Dedifferentiated amniotic fluid mesenchymal stem cell (primary cell): ENCODE data around the gene PTPRG.

ENCODE experiments used
- DNase-seq: peaks from one replicate; pipeline ENCODE4 v3.0.0-alpha.2; 2016; ENCODE audit errors: extremely low spot score

PTPRG gene

DNA sequence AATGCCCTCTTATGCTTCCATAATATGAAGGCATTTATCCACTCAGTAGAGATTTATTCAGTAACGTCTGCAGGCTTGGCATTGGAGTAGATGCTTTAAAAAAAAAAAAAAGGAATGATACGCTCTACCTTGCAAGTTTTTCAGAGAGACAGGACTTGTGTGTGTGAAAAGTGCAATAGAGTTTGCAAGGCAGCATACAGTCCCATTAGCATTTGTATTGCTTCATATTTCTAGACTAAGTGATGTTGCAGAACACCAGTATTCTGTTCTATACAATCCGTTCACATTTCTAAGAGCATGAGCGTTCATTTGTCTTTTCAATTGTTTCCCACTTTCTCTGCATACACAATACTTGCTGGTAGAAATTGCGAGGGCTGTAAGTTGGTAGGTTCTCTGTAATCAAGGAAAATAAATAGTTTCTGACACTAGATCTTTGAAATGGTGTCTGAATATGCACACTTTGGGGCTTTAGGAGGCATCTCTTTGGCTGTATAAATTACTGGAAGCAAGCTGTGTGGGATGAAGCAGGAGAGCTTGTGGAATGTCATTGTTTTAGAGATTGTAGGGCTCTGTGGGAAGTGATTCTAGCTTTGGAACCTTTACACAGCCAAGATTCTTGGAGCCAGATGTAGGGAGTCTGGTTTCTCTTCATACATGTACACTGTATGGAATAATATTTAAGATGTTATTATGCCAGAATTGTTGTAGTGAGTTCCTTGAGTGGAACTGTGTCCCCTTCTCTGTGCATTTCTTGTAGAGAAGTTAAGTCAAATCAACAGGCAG is 549.3 kb downstream of the PTPRG start:
- DNase-seq: no peak

DNA sequence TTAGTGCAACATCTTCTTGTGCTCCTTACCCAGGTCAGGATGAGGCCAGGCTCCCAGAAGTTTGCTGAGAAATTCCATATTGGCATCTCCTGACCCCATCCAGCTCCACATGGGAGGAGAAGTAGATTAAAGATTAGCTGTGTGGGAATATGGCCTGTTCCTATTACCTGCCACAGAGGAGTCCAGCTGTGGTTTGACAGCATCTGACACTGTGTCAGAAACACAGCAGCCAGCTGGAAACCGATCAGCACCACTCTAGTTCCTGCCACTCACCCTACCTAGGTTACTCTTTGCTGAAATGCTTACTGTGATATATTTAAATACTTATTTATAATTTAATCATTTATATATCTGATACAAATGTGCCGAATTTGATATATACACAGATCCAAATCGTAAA is 551.7 kb downstream of the PTPRG start:
- no peak for DNase-seq

DNA sequence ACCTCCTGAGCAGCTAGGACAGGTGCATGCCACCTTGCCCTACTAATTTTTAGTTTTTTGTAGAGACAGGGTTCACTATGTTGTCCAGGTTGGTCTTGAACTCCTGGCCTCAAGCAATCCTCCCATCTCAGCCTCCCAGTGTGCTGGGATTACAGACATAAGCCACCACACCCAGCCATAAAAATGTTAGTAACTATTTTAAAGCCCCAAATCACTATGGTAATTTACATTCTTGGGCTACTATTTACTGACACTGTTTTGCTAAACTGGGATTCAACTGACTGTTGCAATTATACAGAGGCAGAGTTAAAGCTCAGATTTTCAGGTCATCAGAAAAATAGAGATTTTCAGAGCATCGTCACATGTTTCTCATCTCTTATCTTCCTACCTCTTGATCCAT is 553.4 kb downstream of the PTPRG start:
- DNase-seq: no peak

GRCh38 chr3:62117903-62118548 is 556.7 kb downstream of the PTPRG start:
- DNase-seq: no peak

GRCh38 chr3:62119139-62119538 is 557.8 kb downstream of the PTPRG start:
- DNase-seq: no peak

DNA sequence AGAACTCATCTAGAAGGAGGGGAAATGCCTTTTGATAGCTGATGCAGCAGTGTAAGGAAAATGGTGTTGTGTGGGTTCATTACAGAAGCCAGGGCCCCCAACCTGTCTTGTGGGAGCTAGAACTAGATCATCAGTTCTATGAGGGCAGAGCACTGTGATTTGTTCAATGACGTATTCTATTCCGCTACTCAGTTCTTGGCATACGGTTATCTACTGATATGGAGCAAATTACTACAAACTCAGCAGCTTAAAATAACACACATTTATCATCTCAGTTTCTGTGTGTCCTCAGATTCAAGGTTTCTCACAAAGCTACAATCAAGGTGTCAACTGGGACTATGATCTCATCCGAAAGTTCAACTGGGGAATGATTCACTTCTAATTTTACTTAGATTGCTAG is 561.4 kb downstream of the PTPRG start:
- DNase-seq: no peak

- DNase-seq: no peak
Measured at GRCh38 chr3:62125380-62125779, 564.0 kb downstream of the PTPRG start.

- no peak for DNase-seq
Measured at GRCh38 chr3:62127116-62127515, 565.7 kb downstream of the PTPRG start.

GRCh38 chr3:62128051-62128450 is 566.7 kb downstream of the PTPRG start:
- no peak for DNase-seq

DNA sequence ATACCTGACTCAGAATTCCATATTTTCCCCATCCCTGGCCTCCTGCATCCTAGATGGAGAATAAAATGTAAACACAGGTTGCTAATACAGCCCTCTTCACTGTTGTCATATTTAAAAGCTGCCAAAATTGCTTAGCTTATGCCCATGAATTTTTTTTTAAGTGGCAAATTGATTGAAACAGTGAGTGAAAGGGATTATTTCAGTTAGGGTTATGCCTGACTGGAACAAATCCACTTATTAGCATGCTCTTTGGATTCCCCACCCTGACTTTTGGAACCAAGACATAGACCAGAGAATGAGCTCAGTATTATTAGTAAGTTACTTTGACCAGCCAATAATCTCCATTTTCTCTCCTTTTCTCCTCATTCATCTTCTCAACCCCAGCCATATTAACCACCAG is 567.3 kb downstream of the PTPRG start:
- DNase-seq: no peak

- no peak for DNase-seq
Measured at GRCh38 chr3:62131050-62131449, 569.7 kb downstream of the PTPRG start.

DNA sequence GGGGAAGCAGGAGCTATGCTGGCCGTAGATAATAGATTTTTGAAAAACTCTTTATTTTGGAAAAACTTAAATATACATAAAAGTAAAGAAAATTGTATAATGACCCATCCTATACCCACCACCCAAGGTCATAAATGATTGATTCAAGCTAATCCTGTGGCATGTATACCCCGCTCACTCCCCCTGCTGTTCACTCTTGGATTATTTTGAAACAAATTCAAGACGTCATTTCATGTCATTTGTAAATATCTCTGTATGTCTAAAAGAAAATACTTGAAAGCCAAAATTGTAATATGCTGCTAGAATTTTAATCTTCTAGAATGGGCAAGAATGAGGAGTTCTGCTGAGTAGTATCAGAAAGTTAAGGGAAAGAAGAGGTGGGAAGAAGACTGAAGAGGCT is 570.2 kb downstream of the PTPRG start:
- no peak for DNase-seq

- no peak for DNase-seq
Measured at GRCh38 chr3:62132027-62132602, 570.7 kb downstream of the PTPRG start.

- no peak for DNase-seq
Measured at GRCh38 chr3:62133015-62133414, 571.6 kb downstream of the PTPRG start.

DNA sequence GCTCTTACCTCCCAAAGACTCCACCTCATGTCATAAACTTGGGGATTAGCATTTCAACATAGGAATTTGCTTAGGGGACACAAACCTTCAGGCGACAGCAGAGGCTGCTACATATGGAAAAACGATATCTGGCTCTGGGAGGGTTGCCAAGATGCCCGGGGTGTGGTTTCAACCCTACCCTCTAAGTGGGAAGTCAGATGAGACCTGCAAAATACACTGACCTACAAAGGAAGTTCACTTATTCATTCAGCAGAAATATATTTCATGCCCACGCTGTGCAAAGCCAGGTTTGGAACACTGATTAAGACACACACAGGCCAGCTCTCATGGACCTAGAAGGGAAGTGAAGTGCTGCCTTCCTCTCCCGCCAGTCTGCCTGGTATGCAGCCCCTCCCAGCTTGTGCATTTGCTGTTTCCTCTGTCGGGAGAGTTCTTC is 572.7 kb downstream of the PTPRG start:
- peak; percentile 18 for DNase-seq

GRCh38 chr3:62135741-62136140 is 574.4 kb downstream of the PTPRG start:
- DNase-seq: no peak

GRCh38 chr3:62139957-62140356 is 578.6 kb downstream of the PTPRG start:
- DNase-seq: no peak

DNA sequence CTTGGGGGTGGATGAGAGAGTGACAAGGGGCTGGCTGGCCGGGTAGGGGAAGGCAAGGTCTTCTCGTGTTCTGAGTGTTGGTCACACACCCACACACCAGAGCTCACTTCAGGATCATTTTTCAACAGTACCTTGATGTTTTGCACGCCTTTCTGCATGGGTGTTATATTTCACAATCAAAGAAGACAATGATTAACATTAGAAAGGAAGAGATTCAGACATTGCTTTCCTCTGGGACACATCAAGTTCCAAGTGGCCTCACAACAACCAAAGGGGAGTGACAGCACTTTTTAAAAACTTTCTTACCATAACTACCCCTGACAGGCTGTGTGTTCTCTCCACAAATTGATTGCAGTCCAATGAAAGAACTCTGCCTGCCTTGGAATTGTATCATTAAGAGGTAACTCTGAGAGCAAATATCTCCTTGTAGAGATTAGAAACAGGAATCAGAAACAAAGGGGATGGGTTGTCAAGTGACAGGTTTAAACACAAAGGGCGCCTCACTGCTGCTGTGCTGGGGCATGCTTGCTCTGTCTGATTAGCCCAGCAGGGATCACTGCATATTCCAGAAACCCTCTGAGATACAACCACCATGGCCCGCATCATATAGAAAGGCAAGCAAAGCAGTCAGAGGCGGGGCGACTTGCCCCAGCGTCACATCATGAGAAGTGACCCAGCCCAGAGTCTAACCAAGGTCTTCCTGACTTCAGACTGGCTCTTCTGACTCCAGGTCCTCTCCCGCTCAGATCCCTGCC is 581.1 kb downstream of the PTPRG start:
- no peak for DNase-seq

DNA sequence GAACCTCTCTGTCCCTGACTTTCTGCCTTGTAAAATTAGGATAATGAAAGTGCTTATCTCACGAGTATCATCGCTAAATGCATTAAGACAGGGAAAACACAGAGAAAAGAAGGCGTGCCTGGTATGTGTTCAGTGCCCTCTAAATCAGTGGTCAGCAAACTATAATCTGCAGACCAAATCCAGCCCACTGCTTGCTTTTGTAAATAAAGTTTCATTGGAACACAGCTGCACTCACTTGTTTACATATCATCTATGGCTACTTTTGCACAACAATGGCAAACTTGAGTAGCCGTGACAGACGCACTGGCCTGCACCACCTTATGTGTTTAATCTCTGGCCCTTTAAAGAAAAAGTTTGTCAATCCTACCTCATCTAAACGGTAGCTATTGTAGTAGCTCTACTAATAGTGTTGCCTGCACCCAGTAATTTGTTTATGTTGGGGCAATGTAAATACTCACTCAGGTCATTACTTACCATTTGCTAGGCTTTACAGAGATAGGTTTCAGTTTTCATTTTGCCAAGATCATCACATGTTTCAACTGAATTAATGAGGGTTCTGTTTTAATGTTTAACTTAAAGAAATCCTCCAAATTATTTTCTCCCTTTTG is 582.6 kb downstream of the PTPRG start:
- DNase-seq: no peak

DNA sequence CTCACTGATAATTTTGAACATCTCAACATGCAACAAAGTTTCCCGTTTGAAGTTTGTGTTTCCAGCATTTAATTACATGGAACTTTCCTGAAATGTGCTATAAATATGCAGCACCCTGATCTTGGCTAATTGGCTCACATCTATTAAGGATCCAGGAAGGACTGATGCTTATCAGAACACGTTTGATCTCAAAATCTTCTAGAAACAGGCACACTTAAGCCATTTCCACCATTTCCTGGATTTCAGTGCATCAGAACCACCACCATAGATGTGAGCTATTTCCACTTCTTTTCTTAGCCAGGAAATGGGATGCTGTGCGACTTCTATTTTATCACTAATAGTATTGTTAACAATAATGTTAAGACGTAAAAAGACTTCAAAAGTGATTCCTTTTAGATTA is 583.1 kb downstream of the PTPRG start:
- DNase-seq: no peak

DNA sequence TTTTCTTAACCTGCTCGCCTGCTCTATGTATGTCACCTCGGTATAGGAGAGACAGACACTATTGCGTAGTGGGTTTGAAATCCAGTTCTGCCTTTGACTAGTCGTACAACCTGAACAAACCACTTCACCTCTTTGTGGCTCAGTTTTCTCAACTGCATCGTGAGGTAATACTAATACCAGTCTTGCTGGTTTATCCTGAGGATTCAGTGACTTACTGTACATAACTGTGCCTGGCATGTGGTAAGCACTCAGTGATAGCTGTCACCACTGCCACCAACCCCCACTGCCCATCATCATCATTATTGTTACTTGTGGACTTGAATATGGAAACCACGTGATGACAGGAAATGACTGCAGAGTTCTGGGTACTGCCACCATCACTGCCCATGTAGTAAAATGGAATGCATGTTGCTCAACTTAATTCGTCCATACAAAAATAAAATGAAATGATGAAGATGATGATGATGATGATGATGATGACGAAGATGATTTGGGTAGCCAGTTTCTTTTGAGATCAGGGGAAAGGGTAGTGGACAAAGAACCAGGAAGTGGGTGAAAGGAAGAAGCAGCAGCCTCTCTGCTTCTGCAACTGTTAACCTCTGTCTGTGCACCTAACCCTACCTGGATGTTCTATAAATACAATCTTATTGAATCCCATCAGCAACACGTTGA is 583.9 kb downstream of the PTPRG start:
- no peak for DNase-seq
